Measurements from ENCODE around the gene LIPA.

The LIPA gene

GRCh38 chr10:89164920-89165319 lies 86.7 kb downstream of the LIPA start:
- DNase-seq (ENCODE audit: low spot score): no peak

GRCh38 chr10:89164080-89164479 lies 87.5 kb downstream of the LIPA start:
- DNase-seq (ENCODE audit: low spot score): no peak
